ENCODE measurements around the gene ALDH4A1. TPM values are rescaled to one million over a fixed set of nuclear protein-coding genes. Genes with fewer than 3 reads are reported as not detected.

Gene ALDH4A1
- total and polyA plus RNA-seq, 9 of the 15 experiments (the other 6 are each of a cell fraction or from before 2014, with no cell fraction given): 0.27 to 31.4 (median 16.6) TPM

DNA sequence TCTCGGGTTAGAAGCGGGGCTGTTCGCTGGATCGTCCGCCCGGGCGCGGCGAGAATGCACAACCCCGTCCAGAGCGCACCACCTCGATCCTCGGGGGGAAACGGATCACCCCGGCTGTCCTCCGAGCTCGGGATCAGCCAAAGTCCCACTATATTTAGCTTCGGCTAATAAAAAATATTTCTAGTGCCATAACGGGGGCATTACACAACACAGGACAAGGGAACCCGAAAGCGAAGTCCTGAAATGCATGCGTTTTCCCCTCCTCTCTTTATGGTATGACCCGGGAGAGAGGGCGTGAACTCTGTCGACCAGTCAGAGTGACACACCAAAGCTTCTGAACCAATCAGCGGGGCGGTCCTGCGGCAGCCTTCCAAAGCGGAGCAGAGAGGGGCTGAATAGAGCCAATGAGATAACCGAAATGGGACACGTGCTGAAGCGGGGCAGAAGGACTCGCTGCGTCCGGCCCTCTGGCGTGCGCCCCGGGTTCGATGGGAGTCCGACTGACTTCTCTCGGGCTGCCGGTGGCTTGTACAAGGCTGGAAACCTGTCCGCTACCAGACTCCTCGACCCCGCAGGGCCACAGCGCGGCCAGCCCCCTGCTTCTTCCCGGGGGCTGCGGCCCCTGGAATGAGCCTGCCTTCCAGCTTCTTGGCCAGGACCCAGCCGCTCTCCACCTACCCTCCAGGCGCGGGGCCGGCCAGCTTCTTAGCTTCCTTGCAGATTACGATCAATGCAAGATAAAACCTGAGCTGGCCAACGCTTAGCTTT is at the start of gene ALDH4A1 (continued):
- TF ChIP-seq, protein P1, sequence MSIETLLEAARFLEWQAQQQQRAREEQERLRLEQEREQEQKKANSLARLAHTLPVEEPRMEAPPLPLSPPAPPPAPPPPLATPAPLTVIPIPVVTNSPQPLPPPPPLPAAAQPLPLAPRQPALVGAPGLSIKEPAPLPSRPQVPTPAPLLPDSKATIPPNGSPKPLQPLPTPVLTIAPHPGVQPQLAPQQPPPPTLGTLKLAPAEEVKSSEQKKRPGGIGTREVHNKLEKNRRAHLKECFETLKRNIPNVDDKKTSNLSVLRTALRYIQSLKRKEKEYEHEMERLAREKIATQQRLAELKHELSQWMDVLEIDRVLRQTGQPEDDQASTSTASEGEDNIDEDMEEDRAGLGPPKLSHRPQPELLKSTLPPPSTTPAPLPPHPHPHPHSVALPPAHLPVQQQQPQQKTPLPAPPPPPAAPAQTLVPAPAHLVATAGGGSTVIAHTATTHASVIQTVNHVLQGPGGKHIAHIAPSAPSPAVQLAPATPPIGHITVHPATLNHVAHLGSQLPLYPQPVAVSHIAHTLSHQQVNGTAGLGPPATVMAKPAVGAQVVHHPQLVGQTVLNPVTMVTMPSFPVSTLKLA (conservative IDR thresholded peaks at IDR 0.05): peak; percentile 97 to 99
- TF ChIP-seq, protein P2, sequence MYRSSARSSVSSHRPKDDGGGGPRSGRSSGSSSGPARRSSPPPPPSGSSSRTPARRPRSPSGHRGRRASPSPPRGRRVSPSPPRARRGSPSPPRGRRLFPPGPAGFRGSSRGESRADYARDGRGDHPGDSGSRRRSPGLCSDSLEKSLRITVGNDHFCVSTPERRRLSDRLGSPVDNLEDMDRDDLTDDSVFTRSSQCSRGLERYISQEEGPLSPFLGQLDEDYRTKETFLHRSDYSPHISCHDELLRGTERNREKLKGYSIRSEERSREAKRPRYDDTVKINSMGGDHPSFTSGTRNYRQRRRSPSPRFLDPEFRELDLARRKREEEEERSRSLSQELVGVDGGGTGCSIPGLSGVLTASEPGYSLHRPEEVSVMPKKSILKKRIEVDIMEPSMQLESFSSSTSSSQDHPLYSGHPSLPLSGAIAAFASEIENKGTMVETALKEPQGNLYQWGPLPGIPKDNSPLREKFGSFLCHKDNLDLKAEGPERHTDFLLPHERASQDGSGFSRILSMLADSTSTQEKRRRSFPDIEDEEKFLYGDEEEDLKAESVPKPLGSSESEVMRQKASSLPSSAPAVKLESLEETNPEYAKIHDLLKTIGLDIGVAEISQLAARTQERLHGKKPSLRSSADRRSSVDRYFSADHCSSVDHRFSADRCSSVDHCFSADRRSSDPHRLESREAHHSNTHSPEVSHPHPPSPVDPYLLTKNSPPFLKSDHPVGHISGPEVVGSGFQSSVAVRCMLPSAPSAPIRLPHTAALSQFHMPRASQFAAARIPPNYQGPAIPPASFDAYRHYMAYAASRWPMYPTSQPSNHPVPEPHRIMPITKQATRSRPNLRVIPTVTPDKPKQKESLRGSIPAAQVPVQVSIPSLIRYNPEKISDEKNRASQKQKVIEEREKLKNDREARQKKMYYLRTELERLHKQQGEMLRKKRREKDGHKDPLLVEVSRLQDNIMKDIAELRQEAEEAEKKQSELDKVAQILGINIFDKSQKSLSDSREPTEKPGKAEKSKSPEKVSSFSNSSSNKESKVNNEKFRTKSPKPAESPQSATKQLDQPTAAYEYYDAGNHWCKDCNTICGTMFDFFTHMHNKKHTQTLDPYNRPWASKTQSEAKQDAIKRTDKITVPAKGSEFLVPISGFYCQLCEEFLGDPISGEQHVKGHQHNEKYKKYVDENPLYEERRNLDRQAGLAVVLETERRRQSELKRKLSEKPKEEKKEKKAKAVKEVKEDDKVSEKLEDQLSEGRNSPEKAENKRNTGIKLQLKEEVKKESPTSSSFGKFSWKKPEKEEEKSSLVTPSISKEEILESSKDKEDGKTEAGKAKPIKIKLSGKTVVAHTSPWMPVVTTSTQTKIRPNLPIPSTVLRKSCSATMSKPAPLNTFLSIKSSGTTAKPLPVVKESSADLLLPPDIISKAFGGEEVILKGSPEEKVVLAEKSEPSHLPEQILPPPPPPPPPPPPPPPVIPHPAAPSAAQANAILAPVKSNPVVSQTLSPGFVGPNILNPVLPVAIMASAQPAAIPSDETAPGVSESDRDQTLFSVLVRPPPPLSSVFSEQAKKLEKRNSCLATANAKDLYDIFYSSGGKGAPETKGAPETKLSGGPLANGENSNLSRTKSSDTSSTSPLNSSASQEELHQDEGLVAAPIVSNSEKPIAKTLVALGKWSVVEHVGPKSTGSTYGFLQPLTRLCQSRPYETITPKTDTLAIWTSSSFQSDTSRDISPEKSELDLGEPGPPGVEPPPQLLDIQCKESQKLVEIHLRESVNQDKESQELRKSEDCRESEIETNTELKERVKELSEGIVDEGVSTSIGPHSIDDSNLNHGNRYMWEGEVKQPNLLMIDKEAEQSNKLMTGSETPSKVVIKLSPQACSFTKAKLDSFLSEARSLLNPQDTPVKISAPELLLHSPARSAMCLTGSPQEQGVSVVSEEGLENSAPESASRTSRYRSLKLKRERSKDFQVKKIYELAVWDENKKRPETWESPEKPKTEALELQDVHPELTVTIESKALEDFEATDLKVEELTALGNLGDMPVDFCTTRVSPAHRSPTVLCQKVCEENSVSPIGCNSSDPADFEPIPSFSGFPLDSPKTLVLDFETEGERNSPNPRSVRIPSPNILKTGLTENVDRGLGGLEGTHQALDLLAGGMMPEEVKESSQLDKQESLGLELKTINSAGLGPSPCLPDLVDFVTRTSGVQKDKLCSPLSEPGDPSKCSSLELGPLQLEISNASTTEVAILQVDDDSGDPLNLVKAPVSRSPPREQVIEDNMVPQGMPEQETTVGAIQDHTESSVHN (IDR thresholded peaks at IDR 0.05; ENCODE audit: borderline replicate concordance in 1 of 2, low read depth in 1 of 2): 0 out of 4 replicates have a peak, but pooled peaks of 1 of the 2 experiments have one; percentile 6
- no peak for TF ChIP-seq CHCHD3 (CRISPR knock-in tag; IDR thresholded peaks at IDR 0.05)
- peak in 1 of 2 experiments; percentile 78; a peak in 1 of 3 replicates for TF ChIP-seq CBX3 (IDR thresholded peaks at IDR 0.05; ENCODE audit: borderline replicate concordance in 1 of 2, low read length in 2 of 2)
- TF ChIP-seq MAFG (tag; conservative IDR thresholded peaks at IDR 0.05): no peak
- TF ChIP-seq SOX6 (IDR thresholded peaks at IDR 0.05): 0 out of 2 replicates have a peak, but pooled peaks have one; percentile 10
- TF ChIP-seq, protein P3, sequence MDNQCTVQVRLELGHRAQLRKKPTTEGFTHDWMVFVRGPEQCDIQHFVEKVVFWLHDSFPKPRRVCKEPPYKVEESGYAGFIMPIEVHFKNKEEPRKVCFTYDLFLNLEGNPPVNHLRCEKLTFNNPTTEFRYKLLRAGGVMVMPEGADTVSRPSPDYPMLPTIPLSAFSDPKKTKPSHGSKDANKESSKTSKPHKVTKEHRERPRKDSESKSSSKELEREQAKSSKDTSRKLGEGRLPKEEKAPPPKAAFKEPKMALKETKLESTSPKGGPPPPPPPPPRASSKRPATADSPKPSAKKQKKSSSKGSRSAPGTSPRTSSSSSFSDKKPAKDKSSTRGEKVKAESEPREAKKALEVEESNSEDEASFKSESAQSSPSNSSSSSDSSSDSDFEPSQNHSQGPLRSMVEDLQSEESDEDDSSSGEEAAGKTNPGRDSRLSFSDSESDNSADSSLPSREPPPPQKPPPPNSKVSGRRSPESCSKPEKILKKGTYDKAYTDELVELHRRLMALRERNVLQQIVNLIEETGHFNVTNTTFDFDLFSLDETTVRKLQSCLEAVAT (IDR thresholded peaks at IDR 0.05): no peak
- no peak for TF ChIP-seq BRD4 (IDR thresholded peaks at IDR 0.05)
- peak; percentile 35 for TF ChIP-seq MEIS2 (IDR thresholded peaks at IDR 0.05; ENCODE audit: partially characterized antibody)
- peak; percentile 61 for TF ChIP-seq ARID1B (IDR thresholded peaks at IDR 0.05)
- TF ChIP-seq, protein P4, sequence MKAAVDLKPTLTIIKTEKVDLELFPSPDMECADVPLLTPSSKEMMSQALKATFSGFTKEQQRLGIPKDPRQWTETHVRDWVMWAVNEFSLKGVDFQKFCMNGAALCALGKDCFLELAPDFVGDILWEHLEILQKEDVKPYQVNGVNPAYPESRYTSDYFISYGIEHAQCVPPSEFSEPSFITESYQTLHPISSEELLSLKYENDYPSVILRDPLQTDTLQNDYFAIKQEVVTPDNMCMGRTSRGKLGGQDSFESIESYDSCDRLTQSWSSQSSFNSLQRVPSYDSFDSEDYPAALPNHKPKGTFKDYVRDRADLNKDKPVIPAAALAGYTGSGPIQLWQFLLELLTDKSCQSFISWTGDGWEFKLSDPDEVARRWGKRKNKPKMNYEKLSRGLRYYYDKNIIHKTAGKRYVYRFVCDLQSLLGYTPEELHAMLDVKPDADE (conservative IDR thresholded peaks at IDR 0.05; ENCODE audit: control insufficient read depth, low read depth, low read length): peak; percentile 52; the same call in 1 of the 2 replicates
- peak; percentile 9 for TF ChIP-seq CREB1 (IDR thresholded peaks at IDR 0.05)
- TF ChIP-seq CREB1 (CRISPR knock-in tag; IDR thresholded peaks at IDR 0.05): peak; percentile 12; the same call in 1 of the 2 replicates
- no peak for TF ChIP-seq STAT5B (CRISPR knock-in tag; IDR thresholded peaks at IDR 0.05)
